ENCODE data around the gene METTL3. TPM values are rescaled to one million over a fixed set of nuclear protein-coding genes. Genes with fewer than 3 reads are reported as not detected.

Gene METTL3
- total and polyA plus RNA-seq, 2 experiments from 2014 or later = 28.6 to 44.5 TPM

- no peak for TF ChIP-seq EZH2phosphoT487 (IDR thresholded peaks at IDR 0.05; ENCODE audit: insufficient read depth, low read depth)
- no peak for TF ChIP-seq EZH2 (IDR thresholded peaks at IDR 0.05; ENCODE audit: insufficient read depth, poor library complexity, severe bottlenecking)
- Histone ChIP-seq H3K4me3 (peak overlapping the region; percentile 25), H3K36me3 (ENCODE audit: low read depth) (no peaks in the 10 kb centered on the region), H3F3A (ENCODE audit: insufficient read depth) (no peaks in the 10 kb centered on the region), H3K27ac (no peak overlapping the region), H3K27me3 (replicated peaks; ENCODE audit: insufficient read depth) (peaks cover 64% of the 10 kb centered on the region), H3K9me3 (ENCODE audit: low read depth) (no peaks in the 10 kb centered on the region), H4K20me1 (ENCODE audit: insufficient read depth) (no peaks in the 10 kb centered on the region), H2AFZ (peak overlapping the region; percentile 34; the same call in 1 of the 2 replicates), H3K9ac (no peak overlapping the region), H3K4me1 (ENCODE audit: insufficient read depth) (no peaks in the 10 kb centered on the region), H3K4me2 (ENCODE audit: unreplicated experiment) (peak overlapping the region; percentile 41), H3K79me2 (ENCODE audit: insufficient read depth) (no peaks in the 10 kb centered on the region), H3K9me2 (ENCODE audit: insufficient read depth) (no peaks in the 10 kb centered on the region)
- no peak for DNase-seq
- in situ Hi-C loops (cut with MboI) = no loop called here
- WGBS, 2 experiments (ENCODE audit: low coverage in 1 of 2, low lambda C conversion rate in 2 of 2, missing lambda C conversion rate in 2 of 2) = 2 to 4% methylated on average over 23 to 25 of the region's 25 CpGs
Observed at GRCh38 chr14:21536418-21537089, 25.4 kb upstream of the METTL3 start.

GRCh38 chr14:21535545-21536417 is 24.6 kb upstream of the METTL3 start:
- Histone ChIP-seq H3F3A (ENCODE audit: insufficient read depth) (no peaks in the 10 kb centered on the region), H3K27me3 (replicated peaks; ENCODE audit: insufficient read depth) (peaks cover 68% of the 10 kb centered on the region), H3K4me1 (ENCODE audit: insufficient read depth) (no peaks in the 10 kb centered on the region), H2AFZ (peak overlapping the region; percentile 34; the same call in 1 of the 2 replicates), H3K36me3 (ENCODE audit: low read depth) (no peaks in the 10 kb centered on the region), H3K27ac (no peak overlapping the region), H3K9ac (no peak overlapping the region), H3K9me3 (ENCODE audit: low read depth) (no peaks in the 10 kb centered on the region), H3K4me3 (0 out of 2 replicates have a peak overlapping the region, but pooled peaks have one; percentile 25), H3K4me2 (ENCODE audit: unreplicated experiment) (no peak overlapping the region), H3K9me2 (ENCODE audit: insufficient read depth) (no peaks in the 10 kb centered on the region), H4K20me1 (ENCODE audit: insufficient read depth) (no peaks in the 10 kb centered on the region), H3K79me2 (ENCODE audit: insufficient read depth) (no peaks in the 10 kb centered on the region)
- 11 to 12% methylated on average over 6 of the region's 6 CpGs for WGBS, 2 experiments (ENCODE audit: low coverage in 1 of 2, low lambda C conversion rate in 2 of 2, missing lambda C conversion rate in 2 of 2)
- TF ChIP-seq EZH2 (IDR thresholded peaks at IDR 0.05; ENCODE audit: insufficient read depth, poor library complexity, severe bottlenecking) = peak; percentile 56
- no peak for TF ChIP-seq EZH2phosphoT487 (IDR thresholded peaks at IDR 0.05; ENCODE audit: insufficient read depth, low read depth)
- DNase-seq = no peak
- in situ Hi-C loops (cut with MboI) = no loop called here

- no peaks in the 10 kb centered on the region for H3F3A ChIP-seq (ENCODE audit: insufficient read depth)
- peaks cover 70% of the 10 kb centered on the region for H3K27me3 ChIP-seq (replicated peaks; ENCODE audit: insufficient read depth)
- H3K27ac ChIP-seq = no peak overlapping the region
- H3K4me3 ChIP-seq = no peak overlapping the region
- no peak overlapping the region for H2AFZ ChIP-seq
- no peak overlapping the region for H3K9ac ChIP-seq
- H3K9me2 ChIP-seq (ENCODE audit: insufficient read depth) = no peaks in the 10 kb centered on the region
- H3K36me3 ChIP-seq (ENCODE audit: low read depth) = no peaks in the 10 kb centered on the region
- no peaks in the 10 kb centered on the region for H3K4me1 ChIP-seq (ENCODE audit: insufficient read depth)
- no peaks in the 10 kb centered on the region for H3K9me3 ChIP-seq (ENCODE audit: low read depth)
- no peak overlapping the region for H3K4me2 ChIP-seq (ENCODE audit: unreplicated experiment)
- no peaks in the 10 kb centered on the region for H3K79me2 ChIP-seq (ENCODE audit: insufficient read depth)
- in situ Hi-C loops (cut with MboI) = no loop called here
- DNase-seq = no peak
- H4K20me1 ChIP-seq (ENCODE audit: insufficient read depth) = no peaks in the 10 kb centered on the region
- 48 to 59% methylated on average over 4 of the region's 4 CpGs for WGBS, 2 experiments (ENCODE audit: low coverage in 1 of 2, low lambda C conversion rate in 2 of 2, missing lambda C conversion rate in 2 of 2)
- no peak for TF ChIP-seq EZH2phosphoT487 (IDR thresholded peaks at IDR 0.05; ENCODE audit: insufficient read depth, low read depth)
- no peak for TF ChIP-seq EZH2 (IDR thresholded peaks at IDR 0.05; ENCODE audit: insufficient read depth, poor library complexity, severe bottlenecking)
Observed at GRCh38 chr14:21534576-21534975, 23.4 kb upstream of the METTL3 start.

- Histone ChIP-seq H3K9me3 (ENCODE audit: low read depth) (no peaks in the 10 kb centered on the region), H4K20me1 (ENCODE audit: insufficient read depth) (no peaks in the 10 kb centered on the region), H3K4me2 (ENCODE audit: unreplicated experiment) (no peak overlapping the region), H3K9ac (no peak overlapping the region), H3K79me2 (ENCODE audit: insufficient read depth) (no peaks in the 10 kb centered on the region), H3K27me3 (replicated peaks; ENCODE audit: insufficient read depth) (peaks cover 63% of the 10 kb centered on the region), H3K9me2 (ENCODE audit: insufficient read depth) (no peaks in the 10 kb centered on the region), H3K36me3 (ENCODE audit: low read depth) (no peaks in the 10 kb centered on the region), H3K4me3 (no peak overlapping the region), H2AFZ (no peak overlapping the region), H3F3A (ENCODE audit: insufficient read depth) (peaks cover 4% of the 10 kb centered on the region; the same call in 1 of the 2 replicates), H3K4me1 (ENCODE audit: insufficient read depth) (no peaks in the 10 kb centered on the region), H3K27ac (no peak overlapping the region)
- DNase-seq = no peak
- TF ChIP-seq EZH2 (IDR thresholded peaks at IDR 0.05; ENCODE audit: insufficient read depth, poor library complexity, severe bottlenecking) = no peak
- no peak for TF ChIP-seq EZH2phosphoT487 (IDR thresholded peaks at IDR 0.05; ENCODE audit: insufficient read depth, low read depth)
- in situ Hi-C loops (cut with MboI) = no loop called here
Observed at GRCh38 chr14:21533294-21533693, 22.2 kb upstream of the METTL3 start.
